Suprapubic skin (tissue), 4 donors: ENCODE measurements around the gene CRACR2B. TPM values are rescaled to one million over a fixed set of nuclear protein-coding genes. Genes with fewer than 3 reads are reported as not detected.

Experiments used
- DNase-seq, 2 donors: peaks; one replicate each; pipeline ENCODE4 v3.0.0-alpha.2; 2019; ENCODE audit warnings: low spot score in 2 of 2
- H3K27ac ChIP-seq: fragments of 200-600 bp; sonication (generic); one replicate; pipeline ENCODE4 v1.5.1; 2019
- H3K27me3 ChIP-seq: fragments of 200-600 bp; sonication (generic); one replicate; pipeline ENCODE4 v1.5.1; 2019
- H3K36me3 ChIP-seq: fragments of 200-600 bp; sonication (generic); one replicate; pipeline ENCODE4 v1.5.1; 2019
- H3K4me1 ChIP-seq: fragments of 200-600 bp; sonication (generic); one replicate; pipeline ENCODE4 v1.5.1; 2019
- H3K4me3 ChIP-seq: fragments of 200-600 bp; sonication (generic); one replicate; pipeline ENCODE4 v1.5.1; 2019; ENCODE audit warnings: mild to moderate bottlenecking
- H3K9me3 ChIP-seq: fragments of 200-600 bp; sonication (generic); one replicate; pipeline ENCODE4 v1.5.1; 2019
- EP300 ChIP-seq: sonication (generic); formaldehyde crosslinking; IDR thresholded peaks from one replicate; pipeline ENCODE4 v1.6.1; 2017; ENCODE audit warnings: antibody characterized with exemption
- POLR2A ChIP-seq, 2 donors: fragments of 450-650 bp; IDR thresholded peaks; one replicate each; pipeline ENCODE4 v1.6.1; 2017; ENCODE audit warnings: antibody characterized with exemption in 2 of 2, mild to moderate bottlenecking in 2 of 2, moderate library complexity in 2 of 2
- POLR2AphosphoS5 ChIP-seq, 3 donors: sonication (generic); formaldehyde crosslinking; IDR thresholded peaks; one replicate each; pipeline ENCODE4 v1.6.1; 2017; ENCODE audit warnings: antibody characterized with exemption in 3 of 3
- WGBS: methylation state at CpG from one replicate; pipeline ENCODE4 v1.1.5; 2018; 5-methylcytosine and 5-hydroxymethylcytosine counted together
- total RNA-seq, 4 donors: library from RNA; depleted of rRNA; stranded (reverse); fragments of >200 nt; gene quantifications; one replicate each; pipeline ENCODE4 v1.1.0, GENCODE V29; 2016
- TF ChIP-seq, protein P1 (sequence below), 2 donors: fragments of 200-600 bp in 1 of 2; fragments of 450-650 bp in 1 of 2; sonication (generic) in 1 of 2; IDR thresholded peaks; one replicate each; pipeline ENCODE4 v1.5.1; 2016 to 2019; ENCODE audit warnings: antibody characterized with exemption in 2 of 2, mild to moderate bottlenecking in 1 of 2, moderate library complexity in 1 of 2

The CRACR2B gene
- total RNA-seq, 4 donors from 2014 or later: 14.0 to 35.5 (median 29.6) TPM

DNA sequence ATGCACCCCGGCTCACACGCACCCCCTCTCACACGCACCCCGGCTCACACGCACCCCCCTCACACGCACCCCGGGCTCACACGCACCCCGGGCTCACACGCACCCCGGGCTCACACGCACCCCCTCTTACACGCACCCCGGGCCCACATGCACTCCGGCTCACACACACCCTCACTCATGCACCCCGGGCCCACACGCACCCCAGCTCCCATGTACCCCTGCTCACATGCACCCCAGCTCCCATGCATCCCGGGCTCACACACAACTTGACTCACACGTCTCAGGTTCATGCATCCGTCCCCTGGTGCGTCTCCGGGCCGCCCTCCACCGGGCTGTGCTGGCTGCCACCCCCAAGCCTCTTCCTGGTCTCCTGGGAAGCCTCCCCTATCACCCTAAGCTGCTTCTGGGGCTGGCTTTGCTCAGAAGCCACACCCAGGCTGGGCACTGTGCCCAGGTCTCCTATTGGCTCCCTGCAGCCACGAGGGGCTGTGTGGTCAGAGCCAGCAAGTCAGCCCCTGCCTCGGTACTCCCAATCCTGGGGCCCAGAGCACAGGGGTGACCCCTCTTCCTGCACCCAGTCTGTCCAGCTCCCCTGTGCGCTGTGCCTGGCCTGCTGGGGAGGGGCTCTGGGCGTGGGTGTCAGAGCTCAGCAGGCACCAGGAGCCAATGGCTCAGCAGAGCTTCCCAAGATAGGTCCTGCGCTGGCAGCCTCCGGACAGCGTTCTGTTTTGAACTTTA lies 31.8 kb downstream of the CRACR2B start:
- Histone ChIP-seq H3K27me3 (no peaks in the 10 kb centered on the region), H3K9me3 (no peaks in the 10 kb centered on the region), H3K27ac (no peak overlapping the region), H3K4me3 (no peak overlapping the region), H3K36me3 (peaks cover 25% of the 10 kb centered on the region), H3K4me1 (peaks cover 56% of the 10 kb centered on the region)
- DNase-seq: no peak
- WGBS: 43% methylated on average over 21 of the region's 31 CpGs
- TF ChIP-seq POLR2A (IDR thresholded peaks at IDR 0.05) (no peak), POLR2AphosphoS5 (IDR thresholded peaks at IDR 0.05) (no peak), EP300 (no peak)
- TF ChIP-seq, protein P1, sequence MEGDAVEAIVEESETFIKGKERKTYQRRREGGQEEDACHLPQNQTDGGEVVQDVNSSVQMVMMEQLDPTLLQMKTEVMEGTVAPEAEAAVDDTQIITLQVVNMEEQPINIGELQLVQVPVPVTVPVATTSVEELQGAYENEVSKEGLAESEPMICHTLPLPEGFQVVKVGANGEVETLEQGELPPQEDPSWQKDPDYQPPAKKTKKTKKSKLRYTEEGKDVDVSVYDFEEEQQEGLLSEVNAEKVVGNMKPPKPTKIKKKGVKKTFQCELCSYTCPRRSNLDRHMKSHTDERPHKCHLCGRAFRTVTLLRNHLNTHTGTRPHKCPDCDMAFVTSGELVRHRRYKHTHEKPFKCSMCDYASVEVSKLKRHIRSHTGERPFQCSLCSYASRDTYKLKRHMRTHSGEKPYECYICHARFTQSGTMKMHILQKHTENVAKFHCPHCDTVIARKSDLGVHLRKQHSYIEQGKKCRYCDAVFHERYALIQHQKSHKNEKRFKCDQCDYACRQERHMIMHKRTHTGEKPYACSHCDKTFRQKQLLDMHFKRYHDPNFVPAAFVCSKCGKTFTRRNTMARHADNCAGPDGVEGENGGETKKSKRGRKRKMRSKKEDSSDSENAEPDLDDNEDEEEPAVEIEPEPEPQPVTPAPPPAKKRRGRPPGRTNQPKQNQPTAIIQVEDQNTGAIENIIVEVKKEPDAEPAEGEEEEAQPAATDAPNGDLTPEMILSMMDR (IDR thresholded peaks at IDR 0.05): no peak

DNA sequence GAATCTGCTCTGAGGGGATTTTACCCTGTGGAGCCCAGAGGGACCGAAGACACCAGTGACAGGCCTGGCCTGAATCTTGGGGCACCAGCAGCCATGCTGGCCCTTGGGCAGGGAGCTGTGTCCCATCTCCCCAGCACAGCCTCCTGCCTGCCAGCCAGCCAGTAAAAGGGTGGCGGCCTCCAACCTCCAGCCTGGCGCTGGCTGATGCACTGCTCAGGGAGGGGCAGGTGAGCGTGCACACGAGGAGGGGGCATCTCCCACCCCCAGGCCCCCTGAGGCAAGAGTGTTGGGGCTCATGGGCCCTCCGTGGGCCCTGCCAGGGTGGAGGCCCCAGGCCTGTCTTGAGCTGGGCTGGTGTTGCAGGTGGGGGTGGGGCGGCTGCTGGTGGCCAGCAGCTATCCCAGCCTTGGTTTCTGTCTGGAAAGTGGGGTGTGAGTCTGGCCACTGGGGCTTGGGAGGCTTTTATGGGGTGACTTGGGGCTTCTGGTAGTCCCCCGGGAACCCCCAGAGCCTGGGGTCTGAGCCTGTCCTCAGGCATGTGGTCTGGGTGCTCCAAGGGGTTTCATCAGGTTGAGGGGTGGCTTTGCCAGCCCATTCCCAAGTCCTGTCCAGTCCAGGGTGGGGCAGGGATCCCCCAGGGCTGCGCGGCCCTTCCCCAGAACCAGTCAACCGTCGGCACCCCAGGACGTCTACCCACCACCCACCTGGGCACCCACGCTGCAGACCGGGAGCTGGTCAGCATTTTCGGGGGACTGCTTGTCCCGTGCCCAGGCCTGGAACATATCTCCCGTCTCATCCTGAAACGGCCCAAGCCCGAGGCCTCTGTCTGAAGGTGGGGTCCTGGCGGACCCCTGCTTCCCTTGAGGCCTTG lies 32.8 kb downstream of the CRACR2B start:
- Histone ChIP-seq H3K4me1 (peaks cover 52% of the 10 kb centered on the region), H3K27me3 (no peaks in the 10 kb centered on the region), H3K4me3 (no peak overlapping the region), H3K36me3 (peaks cover 32% of the 10 kb centered on the region), H3K27ac (no peak overlapping the region), H3K9me3 (no peaks in the 10 kb centered on the region)
- 94% methylated on average over 6 of the region's 21 CpGs for WGBS
- no peak for DNase-seq
- TF ChIP-seq, protein P1 (IDR thresholded peaks at IDR 0.05): no peak
- no peak for TF ChIP-seq POLR2A (IDR thresholded peaks at IDR 0.05)
- no peak for TF ChIP-seq EP300
- TF ChIP-seq POLR2AphosphoS5 (IDR thresholded peaks at IDR 0.05): no peak

DNA sequence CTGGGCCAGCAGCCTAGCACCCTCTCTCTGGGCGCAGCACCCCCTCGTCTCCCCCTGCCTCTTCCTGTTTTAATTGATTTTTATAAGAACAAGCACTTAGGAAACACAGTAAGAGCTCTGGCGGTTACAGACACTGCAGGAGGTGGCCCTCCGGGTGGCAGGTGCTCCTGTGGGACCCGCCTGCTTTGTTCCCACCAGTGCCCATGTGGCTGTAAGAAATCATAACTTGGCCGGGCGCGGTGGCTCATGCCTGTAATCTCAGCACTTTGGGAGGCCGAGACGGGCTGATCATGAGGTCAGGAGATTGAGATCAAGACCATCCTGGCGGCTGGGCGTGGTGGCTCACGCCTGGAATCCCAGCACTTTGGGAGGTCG lies 33.4 kb downstream of the CRACR2B start:
- DNase-seq: no peak
- Histone ChIP-seq H3K4me1 (peaks cover 46% of the 10 kb centered on the region), H3K27ac (no peak overlapping the region), H3K4me3 (no peak overlapping the region), H3K27me3 (no peaks in the 10 kb centered on the region), H3K36me3 (peaks cover 38% of the 10 kb centered on the region), H3K9me3 (no peaks in the 10 kb centered on the region)
- 78% methylated on average over 11 of the region's 14 CpGs for WGBS
- TF ChIP-seq, protein P1 (IDR thresholded peaks at IDR 0.05): no peak
- no peak for TF ChIP-seq EP300
- TF ChIP-seq POLR2AphosphoS5 (IDR thresholded peaks at IDR 0.05): no peak
- no peak for TF ChIP-seq POLR2A (IDR thresholded peaks at IDR 0.05)

DNA sequence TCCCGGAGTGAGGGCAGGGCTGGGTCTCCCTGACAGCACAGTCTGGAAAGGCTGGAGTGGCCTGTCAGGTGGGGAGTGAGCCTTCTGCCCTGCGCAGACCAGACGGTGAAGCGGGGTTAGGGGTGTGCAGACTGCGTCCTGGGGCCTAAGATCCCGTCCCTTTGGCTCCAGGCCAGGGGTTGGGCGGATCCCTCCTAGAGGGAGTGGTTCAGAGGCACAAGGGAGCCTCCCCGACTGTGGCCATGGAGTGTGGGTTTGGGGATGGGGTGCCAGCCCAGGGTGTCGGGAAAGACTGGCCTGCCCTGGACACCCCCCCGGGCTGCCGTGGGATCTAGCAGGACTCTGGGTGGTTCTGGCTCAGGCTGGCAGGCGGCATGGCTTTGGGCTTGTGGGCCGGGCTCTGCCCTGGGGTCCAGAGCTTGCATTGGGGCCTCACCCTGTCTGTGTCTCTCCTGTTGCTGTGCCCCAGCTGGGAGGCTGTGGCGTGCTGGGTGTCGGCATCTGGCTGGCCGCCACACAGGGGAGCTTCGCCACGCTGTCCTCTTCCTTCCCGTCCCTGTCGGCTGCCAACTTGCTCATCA lies 34.5 kb downstream of the CRACR2B start:
- DNase-seq: no peak
- Histone ChIP-seq H3K36me3 (peaks cover 49% of the 10 kb centered on the region), H3K27ac (no peak overlapping the region), H3K27me3 (no peaks in the 10 kb centered on the region), H3K4me1 (peaks cover 38% of the 10 kb centered on the region), H3K4me3 (no peak overlapping the region), H3K9me3 (no peaks in the 10 kb centered on the region)
- WGBS: 45% methylated on average over 16 of the region's 20 CpGs
- TF ChIP-seq POLR2AphosphoS5 (IDR thresholded peaks at IDR 0.05): no peak
- TF ChIP-seq, protein P1 (IDR thresholded peaks at IDR 0.05): no peak
- no peak for TF ChIP-seq EP300
- TF ChIP-seq POLR2A (IDR thresholded peaks at IDR 0.05): no peak

DNA sequence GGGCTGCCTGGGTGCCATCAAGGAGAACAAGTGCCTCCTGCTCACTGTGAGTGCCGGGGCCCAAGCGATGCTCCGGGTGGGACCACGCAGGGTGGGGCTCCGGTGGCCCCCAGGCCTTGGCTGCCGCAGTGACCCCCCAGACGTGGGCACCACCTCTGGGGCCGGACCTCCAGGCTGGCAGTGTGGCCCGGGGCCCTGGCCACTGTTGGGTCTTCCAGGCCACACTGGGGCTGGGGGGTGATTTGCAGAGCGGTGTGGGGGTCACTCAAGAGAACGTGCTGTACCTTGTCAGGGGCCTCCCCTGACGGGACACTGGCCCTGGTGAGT lies 34.9 kb downstream of the CRACR2B start:
- Histone ChIP-seq H3K4me3 (no peak overlapping the region), H3K9me3 (no peaks in the 10 kb centered on the region), H3K4me1 (peaks cover 36% of the 10 kb centered on the region), H3K27ac (no peak overlapping the region), H3K27me3 (no peaks in the 10 kb centered on the region), H3K36me3 (peaks cover 49% of the 10 kb centered on the region)
- DNase-seq: no peak
- WGBS: no CpG with 5 or more reads among the region's 12 CpGs
- TF ChIP-seq POLR2A (IDR thresholded peaks at IDR 0.05) (no peak), POLR2AphosphoS5 (IDR thresholded peaks at IDR 0.05) (no peak), EP300 (no peak)
- TF ChIP-seq, protein P1 (IDR thresholded peaks at IDR 0.05): no peak
